A172 (cell line): ENCODE data around the gene PPM1J. TPM values are rescaled to one million over a fixed set of nuclear protein-coding genes. Genes with fewer than 3 reads are reported as not detected.
A peak's percentile ranks its signal among the peaks of the same experiment; 100 is the strongest.

Experiments used
- DNase-seq: peaks from one replicate; pipeline ENCODE4 v3.0.0-alpha.2; 2015; ENCODE audit warnings: low spot score
- total RNA-seq: library from RNA; depleted of rRNA; stranded (reverse); fragments of >200 nt; shearing (Covaris generic); gene quantifications from 2 replicates; pipeline ENCODE4 v1.2.3, GENCODE V29; 2014

The PPM1J gene
- total RNA-seq, 1 experiment from 2014 or later, result 0.36 TPM

GRCh38 chr1:112704934-112705627 is 10.1 kb downstream of the PPM1J start:
- peak; percentile 98 for DNase-seq

- DNase-seq, result no peak
Observed at GRCh38 chr1:112704391-112704933, 10.7 kb downstream of the PPM1J start.

- DNase-seq, result no peak
Observed at GRCh38 chr1:112703706-112704105, 11.4 kb downstream of the PPM1J start.

- no peak for DNase-seq
Observed at GRCh38 chr1:112702420-112703261, 12.5 kb downstream of the PPM1J start.

DNA sequence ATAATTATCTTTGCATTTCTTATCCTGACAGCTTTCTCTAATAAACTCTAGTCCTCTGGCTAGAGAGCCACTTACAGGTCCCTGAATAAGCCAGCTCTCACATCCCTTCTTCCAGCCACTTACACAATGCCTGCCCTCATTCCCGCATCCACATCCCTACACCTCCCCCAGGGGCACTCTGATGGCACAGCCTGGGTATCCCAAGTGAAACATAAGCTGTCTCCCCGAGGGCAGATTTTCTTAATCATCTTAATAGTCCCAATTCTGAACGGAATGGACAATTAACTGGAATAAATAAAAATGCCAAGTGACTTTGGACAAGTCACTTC is 13.1 kb downstream of the PPM1J start:
- no peak for DNase-seq

- no peak for DNase-seq
Observed at GRCh38 chr1:112701227-112702066, 13.7 kb downstream of the PPM1J start.

GRCh38 chr1:112700290-112701226 is 14.6 kb downstream of the PPM1J start:
- DNase-seq, result peak; percentile 97

- no peak for DNase-seq
Observed at GRCh38 chr1:112699425-112700144, 15.5 kb downstream of the PPM1J start.

DNA sequence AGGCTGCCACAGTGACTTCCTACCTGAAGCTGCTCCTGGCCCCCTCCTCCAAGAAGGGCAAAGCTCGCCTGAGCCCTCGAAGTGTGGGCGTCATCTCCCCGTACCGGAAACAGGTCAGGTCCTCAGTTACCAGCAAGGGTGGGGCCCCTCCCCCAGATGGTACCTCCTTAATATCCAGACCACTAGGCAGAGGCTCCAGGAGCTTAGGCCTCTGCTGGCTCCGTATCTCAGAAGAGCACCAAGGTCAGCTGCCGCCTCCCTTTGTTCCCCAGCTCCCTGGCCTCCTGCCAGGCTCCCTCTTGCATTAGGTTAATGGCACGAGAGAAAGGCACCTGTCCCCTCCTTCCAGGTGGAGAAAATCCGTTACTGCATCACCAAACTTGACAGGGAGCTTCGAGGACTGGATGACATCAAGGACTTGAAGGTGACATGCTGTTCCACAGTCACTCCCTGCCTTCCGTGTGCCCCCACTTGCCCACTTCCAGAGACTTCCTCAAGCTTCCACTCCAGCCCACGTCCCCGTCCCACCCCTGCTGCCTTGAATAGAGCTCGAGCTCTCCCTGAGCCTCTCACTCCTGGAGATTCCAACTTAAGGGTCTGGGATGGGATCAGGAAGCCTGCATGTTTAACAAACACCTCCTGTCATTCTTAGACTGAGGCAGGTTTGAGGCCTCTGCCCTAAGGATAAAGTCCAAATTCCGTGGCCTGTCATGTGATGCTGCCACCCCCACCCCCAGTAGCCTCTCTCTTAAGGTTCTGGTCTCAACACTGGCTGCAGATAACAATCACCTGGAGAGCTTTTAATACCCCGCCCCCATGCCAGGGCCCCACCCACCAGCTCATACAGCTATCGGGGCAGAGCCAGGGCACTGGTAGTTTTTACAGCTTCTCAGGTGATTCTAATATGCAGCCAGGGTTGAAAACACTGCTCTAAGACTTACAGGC is 16.5 kb downstream of the PPM1J start:
- DNase-seq, result peak; percentile 21

GRCh38 chr1:112697781-112698201 is 17.3 kb downstream of the PPM1J start:
- no peak for DNase-seq

DNA sequence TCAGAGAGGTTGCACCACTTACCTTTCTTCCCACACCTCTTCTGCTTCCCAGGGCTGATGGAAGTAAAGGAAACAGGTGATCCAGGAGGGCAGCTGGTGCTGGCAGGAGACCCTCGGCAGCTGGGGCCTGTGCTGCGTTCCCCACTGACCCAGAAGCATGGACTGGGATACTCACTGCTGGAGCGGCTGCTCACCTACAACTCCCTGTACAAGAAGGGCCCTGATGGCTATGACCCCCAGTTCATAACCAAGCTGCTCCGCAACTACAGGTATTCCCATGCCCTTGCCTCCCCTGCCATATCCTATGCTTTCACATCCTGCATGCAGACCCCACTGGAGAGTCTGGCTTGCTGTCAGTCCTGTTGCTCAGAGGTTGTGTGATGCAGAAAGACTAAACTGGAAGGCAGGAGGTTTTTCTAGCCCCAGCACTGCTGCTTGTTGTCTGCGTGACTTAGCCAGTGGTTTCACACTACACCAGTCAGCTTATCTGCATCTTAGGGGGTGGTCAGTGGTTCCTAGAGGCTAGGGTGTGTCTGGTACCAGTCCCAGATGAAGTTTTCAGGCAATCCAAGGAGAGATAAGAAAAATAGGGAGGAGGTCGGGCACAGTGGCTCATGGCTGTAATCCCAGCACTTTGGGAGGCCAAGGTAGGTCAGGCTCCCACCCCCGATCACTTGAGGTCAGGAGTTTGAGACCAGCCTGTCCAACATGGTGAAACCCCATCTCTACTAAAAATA is 18.4 kb downstream of the PPM1J start:
- DNase-seq, result no peak

GRCh38 chr1:112695276-112695675 is 19.9 kb downstream of the PPM1J start:
- no peak for DNase-seq

GRCh38 chr1:112694363-112694929 is 20.7 kb downstream of the PPM1J start:
- no peak for DNase-seq

DNA sequence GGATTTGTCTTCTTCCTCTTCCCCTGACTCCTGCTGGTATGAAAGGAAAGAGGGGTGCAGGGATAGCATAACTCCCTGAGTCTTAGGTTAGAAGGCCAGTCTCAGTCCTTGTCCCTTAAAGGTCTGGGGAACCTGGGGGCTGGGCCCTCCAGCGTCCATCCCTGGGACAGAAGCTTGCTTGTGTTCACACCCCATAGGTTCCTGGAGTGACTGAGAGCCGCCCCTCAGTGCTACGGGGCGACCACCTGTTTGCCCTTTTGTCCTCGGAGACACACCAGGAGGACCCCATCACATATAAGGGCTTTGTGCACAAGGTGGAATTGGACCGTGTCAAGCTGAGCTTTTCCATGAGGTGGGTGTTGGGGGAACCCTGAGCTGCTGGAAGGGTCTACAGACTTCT is 21.3 kb downstream of the PPM1J start:
- no peak for DNase-seq

GRCh38 chr1:112692681-112693080 is 22.5 kb downstream of the PPM1J start:
- no peak for DNase-seq

GRCh38 chr1:112689842-112690237 is 25.3 kb downstream of the PPM1J start:
- DNase-seq, result no peak

GRCh38 chr1:112689196-112689841 is 25.8 kb downstream of the PPM1J start:
- DNase-seq, result no peak
